Fibroblast of lung (primary cell): ENCODE measurements around the gene LITAF. TPM values are rescaled to one million over a fixed set of nuclear protein-coding genes. Genes with fewer than 3 reads are reported as not detected.
"Not testable (repeated sequence)": the region's sequence is repeated elsewhere in the genome, so short reads cannot be mapped to it uniquely, and the experiment has no call there.

Experiments used
- DNase-seq, 2 donors: peaks; one replicate each; pipeline versions ENCODE4 v3.0.0 to v3.0.0-alpha.2; 2010; ENCODE audit warnings: low read depth in 2 of 2
- H2AFZ ChIP-seq: 2 replicates; pipeline ENCODE4 v1.5.1; 2012; ENCODE audit warnings: low read length, control low read depth, inconsistent platforms
- H3K27ac ChIP-seq: 2 replicates; pipeline ENCODE4 v1.5.1; 2011; ENCODE audit warnings: low read length, control low read depth; ENCODE audit not compliant: insufficient read depth
- H3K27me3 ChIP-seq: 2 replicates; pipeline ENCODE4 v1.5.1; 2011; ENCODE audit warnings: mild to moderate bottlenecking, low read length; ENCODE audit not compliant: control insufficient read depth, insufficient read depth
- H3K36me3 ChIP-seq: 2 replicates; pipeline ENCODE4 v1.5.1; 2011; ENCODE audit warnings: low read length; ENCODE audit not compliant: control insufficient read depth, insufficient read depth
- H3K4me1 ChIP-seq: 2 replicates; pipeline ENCODE4 v1.5.1; 2011; ENCODE audit warnings: low read length; ENCODE audit not compliant: control insufficient read depth, insufficient read depth; ENCODE audit errors: extremely low read depth
- H3K4me2 ChIP-seq: 2 replicates; pipeline ENCODE4 v1.5.1; 2011; ENCODE audit warnings: low read length, control low read depth; ENCODE audit not compliant: insufficient read depth; ENCODE audit errors: extremely low read depth
- H3K4me3 ChIP-seq, 4 experiments: fragments of 200-600 bp in 1 of 4; sonication (generic) in 1 of 4; replicated peaks in 1 of 4; 2 replicates each; pipeline ENCODE4 v1.5.1; 2011 to 2016; ENCODE audit warnings: low read length in 4 of 4, low read depth in 3 of 4, mild to moderate bottlenecking in 3 of 4, control low read depth in 2 of 4, inconsistent platforms in 1 of 4, mixed read lengths in 1 of 4; ENCODE audit not compliant: insufficient read depth in 1 of 4; ENCODE audit errors: control extremely low read depth in 1 of 4
- H3K79me2 ChIP-seq: 2 replicates; pipeline ENCODE4 v1.5.1; 2012; ENCODE audit warnings: mild to moderate bottlenecking, low read length, inconsistent platforms; ENCODE audit not compliant: control insufficient read depth, insufficient read depth
- H3K9ac ChIP-seq: 2 replicates; pipeline ENCODE4 v1.5.1; 2011; ENCODE audit warnings: mild to moderate bottlenecking, low read length, control low read depth; ENCODE audit not compliant: insufficient read depth
- H3K9me3 ChIP-seq: 2 replicates; pipeline ENCODE4 v1.5.1; 2012; ENCODE audit warnings: low read depth, low read length; ENCODE audit not compliant: control insufficient read depth, insufficient read depth
- H4K20me1 ChIP-seq: 2 replicates; pipeline ENCODE4 v1.5.1; 2011; ENCODE audit warnings: low read length; ENCODE audit not compliant: control insufficient read depth, insufficient read depth; ENCODE audit errors: extremely low read depth
- CTCF ChIP-seq, 2 donors: IDR thresholded peaks in 1 of 2; conservative IDR thresholded peaks in 1 of 2; 1 replicate in 1 of 2; 2 replicates in 1 of 2; pipeline ENCODE4 v1.5.1; 2011 to 2012; ENCODE audit warnings: low read length in 2 of 2, control low read depth in 1 of 2, inconsistent platforms in 1 of 2, low read depth in 1 of 2, mild to moderate bottlenecking in 1 of 2
- EZH2 ChIP-seq: IDR thresholded peaks from 2 replicates; pipeline ENCODE4 v1.5.1; 2012; ENCODE audit warnings: low read length, control low read depth, mild to moderate bottlenecking; ENCODE audit errors: missing control alignments
- polyA plus RNA-seq, 2 donors: library from polyadenylated mRNA; depleted of rRNA in 1 of 2; stranded (reverse) in 1 of 2; unstranded in 1 of 2; fragments of >200 nt; gene quantifications; 2 replicates each; pipeline ENCODE4 v1.2.1, GENCODE V29; 2011 to 2012; ENCODE audit warnings: missing spikeins in 1 of 2
- total RNA-seq: library from RNA; depleted of rRNA; stranded (reverse); fragments of >200 nt; gene quantifications from 2 replicates; pipeline ENCODE4 v1.2.1, GENCODE V29; 2014

The LITAF gene
- total and polyA plus RNA-seq, 2 donors (not counting 1 experiment from before 2014, with no cell fraction given) = 79.6 to 162 TPM

GRCh38 chr16:11514283-11514682 is 72.4 kb downstream of the LITAF start:
- no peaks in the 10 kb centered on the region for H3K4me1 ChIP-seq
- H3K27me3 ChIP-seq = peaks cover 6% of the 10 kb centered on the region
- H3K79me2 ChIP-seq = no peaks in the 10 kb centered on the region
- no peaks in the 10 kb centered on the region for H4K20me1 ChIP-seq
- H3K9ac ChIP-seq = no peak overlapping the region
- no peaks in the 10 kb centered on the region for H3K9me3 ChIP-seq
- H2AFZ ChIP-seq = no peak overlapping the region
- no peak overlapping the region for H3K4me3 ChIP-seq
- no peak for TF ChIP-seq CTCF (conservative IDR thresholded peaks at IDR 0.05 in 1 of 2, IDR thresholded peaks at IDR 0.05 in 1 of 2; ENCODE audit: low read depth in 1 of 2, low read length in 2 of 2)
- no peak for TF ChIP-seq EZH2
- DNase-seq = no peak
- no peak overlapping the region for H3K4me2 ChIP-seq
- no peak overlapping the region for H3K27ac ChIP-seq
- no peaks in the 10 kb centered on the region for H3K36me3 ChIP-seq

- DNase-seq, H4K20me1 ChIP-seq, H3K4me2 ChIP-seq, H3K9me3 ChIP-seq, H3K27ac ChIP-seq, H3K36me3 ChIP-seq, H3K4me3 ChIP-seq, H3K79me2 ChIP-seq, H2AFZ ChIP-seq, H3K9ac ChIP-seq, H3K27me3 ChIP-seq, H3K4me1 ChIP-seq: not testable (repeated sequence)
These were observed 73.4 kb downstream of the LITAF start for GRCh38 chr16:11513366-11513765.

- H3K27me3 ChIP-seq = peaks cover 6% of the 10 kb centered on the region
- H3K79me2 ChIP-seq = no peaks in the 10 kb centered on the region
- no peak overlapping the region for H3K9ac ChIP-seq
- no peaks in the 10 kb centered on the region for H3K4me1 ChIP-seq
- no peak overlapping the region for H3K4me2 ChIP-seq
- no peak overlapping the region for H3K27ac ChIP-seq
- no peak overlapping the region for H2AFZ ChIP-seq
- H4K20me1 ChIP-seq = no peaks in the 10 kb centered on the region
- H3K9me3 ChIP-seq = no peaks in the 10 kb centered on the region
- no peak for TF ChIP-seq CTCF (conservative IDR thresholded peaks at IDR 0.05 in 1 of 2, IDR thresholded peaks at IDR 0.05 in 1 of 2; ENCODE audit: low read depth in 1 of 2, low read length in 2 of 2)
- TF ChIP-seq EZH2 = no peak
- no peak for DNase-seq
- no peak overlapping the region for H3K4me3 ChIP-seq
- no peaks in the 10 kb centered on the region for H3K36me3 ChIP-seq
These were observed 74.9 kb downstream of the LITAF start for GRCh38 chr16:11511801-11512200.

- H3K9ac ChIP-seq = no peak overlapping the region
- no peaks in the 10 kb centered on the region for H3K4me1 ChIP-seq
- no peak overlapping the region for H3K4me2 ChIP-seq
- no peak overlapping the region for H2AFZ ChIP-seq
- DNase-seq = no peak
- H3K36me3 ChIP-seq = no peaks in the 10 kb centered on the region
- TF ChIP-seq CTCF (conservative IDR thresholded peaks at IDR 0.05 in 1 of 2, IDR thresholded peaks at IDR 0.05 in 1 of 2; ENCODE audit: low read depth in 1 of 2, low read length in 2 of 2) (no peak), EZH2 (no peak)
- no peaks in the 10 kb centered on the region for H3K9me3 ChIP-seq
- H3K4me3 ChIP-seq = no peak overlapping the region
- peaks cover 6% of the 10 kb centered on the region for H3K27me3 ChIP-seq
- no peak overlapping the region for H3K27ac ChIP-seq
- no peaks in the 10 kb centered on the region for H4K20me1 ChIP-seq
- H3K79me2 ChIP-seq = no peaks in the 10 kb centered on the region
These were observed 75.4 kb downstream of the LITAF start for GRCh38 chr16:11511328-11511727.
